ENCODE data around the gene MAD1L1.

- TF ChIP-seq SNAI2 (CRISPR knock-in tag; IDR thresholded peaks at IDR 0.05), result no peak
- no peak for TF ChIP-seq ZNF70 (CRISPR knock-in tag; IDR thresholded peaks at IDR 0.05)
- no peak for TF ChIP-seq BACH2 (CRISPR knock-in tag; IDR thresholded peaks at IDR 0.05; ENCODE audit: borderline replicate concordance)
- TF ChIP-seq CREB5 (CRISPR knock-in tag; IDR thresholded peaks at IDR 0.05; ENCODE audit: low read depth), result no peak
- TF ChIP-seq PATZ1 (CRISPR knock-in tag; IDR thresholded peaks at IDR 0.05; ENCODE audit: borderline replicate concordance), result no peak
- TF ChIP-seq RARB (CRISPR knock-in tag; IDR thresholded peaks at IDR 0.05), result no peak
- TF ChIP-seq ZFP30 (CRISPR knock-in tag; IDR thresholded peaks at IDR 0.05), result no peak
- TF ChIP-seq ZFP3 (CRISPR knock-in tag; IDR thresholded peaks at IDR 0.05), result no peak
- no peak for TF ChIP-seq ISL1 (CRISPR knock-in tag; IDR thresholded peaks at IDR 0.05)
- TF ChIP-seq TCF4 (CRISPR knock-in tag; IDR thresholded peaks at IDR 0.05; ENCODE audit: borderline replicate concordance), result no peak
- TF ChIP-seq ESRRG (CRISPR knock-in tag; IDR thresholded peaks at IDR 0.05), result no peak
- no peak for TF ChIP-seq POU6F1 (CRISPR knock-in tag; IDR thresholded peaks at IDR 0.05; ENCODE audit: borderline replicate concordance, low read depth)
- TF ChIP-seq CSDC2 (CRISPR knock-in tag; IDR thresholded peaks at IDR 0.05), result no peak
These were observed 366.1 kb downstream of the MAD1L1 start for GRCh38 chr7:1866601-1867000.

Data from SK-N-SH treated with all-trans-retinoic acid at 6 μM for 48 hours (cell line).